ENCODE results near the gene REEP3.
A peak's percentile ranks its signal among the peaks of the same experiment; 100 is the strongest.

Gene REEP3

GRCh38 chr10:63644418-63645142 lies 123.4 kb downstream of the REEP3 start:
- H2BK120ac ChIP-seq (ENCODE audit: low read depth, low read length): no peak overlapping the region
- no peaks in the 10 kb centered on the region for H3K79me1 ChIP-seq (replicated peaks; ENCODE audit: low read length, poor library complexity, severe bottlenecking)
- no peak overlapping the region for H3K4me2 ChIP-seq (ENCODE audit: low read length, poor library complexity, severe bottlenecking)
- no peaks in the 10 kb centered on the region for H3K27me3 ChIP-seq (ENCODE audit: control insufficient read depth in 1 of 2, insufficient read depth in 1 of 2, low read length in 2 of 2)
- H4K8ac ChIP-seq (ENCODE audit: low read length): no peak overlapping the region
- H2BK15ac ChIP-seq (ENCODE audit: low read depth, poor library complexity, severe bottlenecking): no peak overlapping the region
- H2AFZ ChIP-seq (ENCODE audit: low read depth, low read length): no peak overlapping the region
- no peak overlapping the region for H3K9ac ChIP-seq (ENCODE audit: low read length)
- H4K91ac ChIP-seq (ENCODE audit: low read length): no peak overlapping the region
- no peaks in the 10 kb centered on the region for H3K4me1 ChIP-seq (ENCODE audit: control insufficient read depth, insufficient read depth, low read depth, low read length)
- DNase-seq: no peak
- no peak overlapping the region for H3K18ac ChIP-seq (ENCODE audit: low read depth in 1 of 2, low read length in 2 of 2)
- H2AK5ac ChIP-seq (ENCODE audit: low read length, severe bottlenecking): no peak overlapping the region
- no peak overlapping the region for H3K27ac ChIP-seq (ENCODE audit: low read length, poor library complexity, severe bottlenecking)
- WGBS: 89% methylated on average over 4 of the region's 4 CpGs
- no peaks in the 10 kb centered on the region for H3K9me3 ChIP-seq (ENCODE audit: control insufficient read depth, low read length)
- no peak overlapping the region for H3K4me3 ChIP-seq (ENCODE audit: insufficient read depth in 1 of 2, low read depth in 1 of 2, low read length in 2 of 2)
- no peak overlapping the region for H2BK12ac ChIP-seq (ENCODE audit: low read length in 2 of 2)
- H3K36me3 ChIP-seq (ENCODE audit: control insufficient read depth in 1 of 2, insufficient read depth in 2 of 2, low read depth in 1 of 2, low read length in 2 of 2): no peaks in the 10 kb centered on the region
- H3K23ac ChIP-seq (ENCODE audit: low read length in 2 of 2): no peak overlapping the region
- H2BK5ac ChIP-seq (ENCODE audit: low read depth, low read length, poor library complexity, severe bottlenecking): no peak overlapping the region
- peak overlapping the region in 1 of 2 experiments; percentile 5 for H3K14ac ChIP-seq (ENCODE audit: low read length in 2 of 2)
- H3K4ac ChIP-seq (ENCODE audit: low read depth in 1 of 2, low read length in 2 of 2): no peak overlapping the region

GRCh38 chr10:63645195-63645594 lies 124.0 kb downstream of the REEP3 start:
- Histone ChIP-seq H2AK5ac (ENCODE audit: low read length, severe bottlenecking) (no peak overlapping the region), H3K36me3 (ENCODE audit: control insufficient read depth in 1 of 2, insufficient read depth in 2 of 2, low read depth in 1 of 2, low read length in 2 of 2) (no peaks in the 10 kb centered on the region), H4K8ac (ENCODE audit: low read length) (no peak overlapping the region), H3K9me3 (ENCODE audit: control insufficient read depth, low read length) (no peaks in the 10 kb centered on the region), H3K4me3 (ENCODE audit: insufficient read depth in 1 of 2, low read depth in 1 of 2, low read length in 2 of 2) (no peak overlapping the region), H3K9ac (ENCODE audit: low read length) (no peak overlapping the region), H4K91ac (ENCODE audit: low read length) (no peak overlapping the region), H2BK5ac (ENCODE audit: low read depth, low read length, poor library complexity, severe bottlenecking) (no peak overlapping the region), H3K4ac (ENCODE audit: low read depth in 1 of 2, low read length in 2 of 2) (no peak overlapping the region), H2BK12ac (ENCODE audit: low read length in 2 of 2) (no peak overlapping the region), H3K14ac (ENCODE audit: low read length in 2 of 2) (peak overlapping the region in 1 of 2 experiments; percentile 5), H3K27ac (ENCODE audit: low read length, poor library complexity, severe bottlenecking) (no peak overlapping the region), H2BK120ac (ENCODE audit: low read depth, low read length) (no peak overlapping the region), H3K18ac (ENCODE audit: low read depth in 1 of 2, low read length in 2 of 2) (no peak overlapping the region), H3K4me2 (ENCODE audit: low read length, poor library complexity, severe bottlenecking) (no peak overlapping the region), H3K23ac (ENCODE audit: low read length in 2 of 2) (no peak overlapping the region), H2BK15ac (ENCODE audit: low read depth, poor library complexity, severe bottlenecking) (no peak overlapping the region), H3K27me3 (ENCODE audit: control insufficient read depth in 1 of 2, insufficient read depth in 1 of 2, low read length in 2 of 2) (no peaks in the 10 kb centered on the region), H3K4me1 (ENCODE audit: control insufficient read depth, insufficient read depth, low read depth, low read length) (no peaks in the 10 kb centered on the region), H2AFZ (ENCODE audit: low read depth, low read length) (no peak overlapping the region), H3K79me1 (replicated peaks; ENCODE audit: low read length, poor library complexity, severe bottlenecking) (no peaks in the 10 kb centered on the region)
- 100% methylated on average over 2 of the region's 2 CpGs for WGBS
- no peak for DNase-seq

- Histone ChIP-seq H2BK5ac (ENCODE audit: low read depth, low read length, poor library complexity, severe bottlenecking) (no peak overlapping the region), H2AK5ac (ENCODE audit: low read length, severe bottlenecking) (no peak overlapping the region), H3K4me3 (ENCODE audit: insufficient read depth in 1 of 2, low read depth in 1 of 2, low read length in 2 of 2) (no peak overlapping the region), H2BK120ac (ENCODE audit: low read depth, low read length) (no peak overlapping the region), H3K4me1 (ENCODE audit: control insufficient read depth, insufficient read depth, low read depth, low read length) (no peaks in the 10 kb centered on the region), H2BK15ac (ENCODE audit: low read depth, poor library complexity, severe bottlenecking) (no peak overlapping the region), H3K27me3 (ENCODE audit: control insufficient read depth in 1 of 2, insufficient read depth in 1 of 2, low read length in 2 of 2) (no peaks in the 10 kb centered on the region), H3K79me1 (replicated peaks; ENCODE audit: low read length, poor library complexity, severe bottlenecking) (no peaks in the 10 kb centered on the region), H4K8ac (ENCODE audit: low read length) (no peak overlapping the region), H2BK12ac (ENCODE audit: low read length in 2 of 2) (no peak overlapping the region), H3K9me3 (ENCODE audit: control insufficient read depth, low read length) (no peaks in the 10 kb centered on the region), H3K14ac (ENCODE audit: low read length in 2 of 2) (no peak overlapping the region), H3K36me3 (ENCODE audit: control insufficient read depth in 1 of 2, insufficient read depth in 2 of 2, low read depth in 1 of 2, low read length in 2 of 2) (no peaks in the 10 kb centered on the region), H2AFZ (ENCODE audit: low read depth, low read length) (no peak overlapping the region), H4K91ac (ENCODE audit: low read length) (no peak overlapping the region), H3K9ac (ENCODE audit: low read length) (no peak overlapping the region), H3K18ac (ENCODE audit: low read depth in 1 of 2, low read length in 2 of 2) (no peak overlapping the region), H3K23ac (ENCODE audit: low read length in 2 of 2) (no peak overlapping the region), H3K4me2 (ENCODE audit: low read length, poor library complexity, severe bottlenecking) (no peak overlapping the region), H3K27ac (ENCODE audit: low read length, poor library complexity, severe bottlenecking) (no peak overlapping the region), H3K4ac (ENCODE audit: low read depth in 1 of 2, low read length in 2 of 2) (no peak overlapping the region)
- no peak for DNase-seq
- 89% methylated on average over 1 of the region's 2 CpGs for WGBS
Measured at GRCh38 chr10:63646491-63646890, 125.3 kb downstream of the REEP3 start.

- H3K23ac ChIP-seq (ENCODE audit: low read length in 2 of 2): no peak overlapping the region
- no peak overlapping the region for H3K14ac ChIP-seq (ENCODE audit: low read length in 2 of 2)
- WGBS: 76% methylated on average over 5 of the region's 5 CpGs
- no peak overlapping the region for H4K91ac ChIP-seq (ENCODE audit: low read length)
- H4K8ac ChIP-seq (ENCODE audit: low read length): no peak overlapping the region
- no peak overlapping the region for H2BK15ac ChIP-seq (ENCODE audit: low read depth, poor library complexity, severe bottlenecking)
- no peak overlapping the region for H2AFZ ChIP-seq (ENCODE audit: low read depth, low read length)
- no peaks in the 10 kb centered on the region for H3K36me3 ChIP-seq (ENCODE audit: control insufficient read depth in 1 of 2, insufficient read depth in 2 of 2, low read depth in 1 of 2, low read length in 2 of 2)
- no peaks in the 10 kb centered on the region for H3K27me3 ChIP-seq (ENCODE audit: control insufficient read depth in 1 of 2, insufficient read depth in 1 of 2, low read length in 2 of 2)
- H3K4me3 ChIP-seq (ENCODE audit: insufficient read depth in 1 of 2, low read depth in 1 of 2, low read length in 2 of 2): no peak overlapping the region
- no peak overlapping the region for H3K27ac ChIP-seq (ENCODE audit: low read length, poor library complexity, severe bottlenecking)
- no peak overlapping the region for H3K4ac ChIP-seq (ENCODE audit: low read depth in 1 of 2, low read length in 2 of 2)
- H3K18ac ChIP-seq (ENCODE audit: low read depth in 1 of 2, low read length in 2 of 2): no peak overlapping the region
- no peak overlapping the region for H2BK12ac ChIP-seq (ENCODE audit: low read length in 2 of 2)
- no peaks in the 10 kb centered on the region for H3K4me1 ChIP-seq (ENCODE audit: control insufficient read depth, insufficient read depth, low read depth, low read length)
- no peaks in the 10 kb centered on the region for H3K9me3 ChIP-seq (ENCODE audit: control insufficient read depth, low read length)
- no peaks in the 10 kb centered on the region for H3K79me1 ChIP-seq (replicated peaks; ENCODE audit: low read length, poor library complexity, severe bottlenecking)
- H2BK120ac ChIP-seq (ENCODE audit: low read depth, low read length): no peak overlapping the region
- no peak overlapping the region for H3K9ac ChIP-seq (ENCODE audit: low read length)
- H3K4me2 ChIP-seq (ENCODE audit: low read length, poor library complexity, severe bottlenecking): no peak overlapping the region
- H2AK5ac ChIP-seq (ENCODE audit: low read length, severe bottlenecking): no peak overlapping the region
- H2BK5ac ChIP-seq (ENCODE audit: low read depth, low read length, poor library complexity, severe bottlenecking): no peak overlapping the region
- no peak for DNase-seq
Measured at GRCh38 chr10:63651864-63652263, 130.7 kb downstream of the REEP3 start.

All from mesenchymal stem cell (in vitro differentiated cells and primary cell).